SU-DHL-6 (cell line): ENCODE measurements around the gene ZNF512B.

Experiments used
- EZH2phosphoT487 ChIP-seq: fragments of 200-600 bp; sonication (generic), shearing (Covaris generic); conservative IDR thresholded peaks from 2 replicates; pipeline ENCODE4 v1.6.1; 2018; ENCODE audit warnings: mild to moderate bottlenecking, antibody characterized with exemption, low read length, moderate library complexity, mixed read lengths
- TF ChIP-seq, protein P1 (sequence below): fragments of 200-600 bp; sonication (generic); IDR thresholded peaks from one replicate; pipeline ENCODE4 v1.5.1; 2017; ENCODE audit warnings: antibody characterized with exemption, mild to moderate bottlenecking, low read length, moderate library complexity; ENCODE audit not compliant: insufficient read depth, poor library complexity, severe bottlenecking

DNA sequence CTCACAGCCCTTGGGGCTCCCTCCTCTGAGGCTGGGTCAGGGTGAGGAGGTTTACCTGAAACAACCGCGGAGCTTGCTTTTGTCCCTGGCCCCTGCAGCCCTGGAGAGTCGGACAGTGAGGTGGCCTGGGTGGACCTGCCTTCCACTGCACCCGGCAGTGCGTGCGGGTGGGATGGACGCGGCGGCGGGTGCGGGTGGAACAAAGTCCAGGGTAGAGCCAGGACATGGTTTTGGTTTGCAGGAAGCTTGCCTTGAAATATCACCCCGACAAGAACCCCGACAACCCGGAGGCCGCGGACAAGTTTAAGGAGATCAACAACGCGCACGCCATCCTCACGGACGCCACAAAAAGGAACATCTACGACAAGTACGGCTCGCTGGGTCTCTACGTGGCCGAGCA is 40.7 kb downstream of the ZNF512B start:
- TF ChIP-seq, protein P1, sequence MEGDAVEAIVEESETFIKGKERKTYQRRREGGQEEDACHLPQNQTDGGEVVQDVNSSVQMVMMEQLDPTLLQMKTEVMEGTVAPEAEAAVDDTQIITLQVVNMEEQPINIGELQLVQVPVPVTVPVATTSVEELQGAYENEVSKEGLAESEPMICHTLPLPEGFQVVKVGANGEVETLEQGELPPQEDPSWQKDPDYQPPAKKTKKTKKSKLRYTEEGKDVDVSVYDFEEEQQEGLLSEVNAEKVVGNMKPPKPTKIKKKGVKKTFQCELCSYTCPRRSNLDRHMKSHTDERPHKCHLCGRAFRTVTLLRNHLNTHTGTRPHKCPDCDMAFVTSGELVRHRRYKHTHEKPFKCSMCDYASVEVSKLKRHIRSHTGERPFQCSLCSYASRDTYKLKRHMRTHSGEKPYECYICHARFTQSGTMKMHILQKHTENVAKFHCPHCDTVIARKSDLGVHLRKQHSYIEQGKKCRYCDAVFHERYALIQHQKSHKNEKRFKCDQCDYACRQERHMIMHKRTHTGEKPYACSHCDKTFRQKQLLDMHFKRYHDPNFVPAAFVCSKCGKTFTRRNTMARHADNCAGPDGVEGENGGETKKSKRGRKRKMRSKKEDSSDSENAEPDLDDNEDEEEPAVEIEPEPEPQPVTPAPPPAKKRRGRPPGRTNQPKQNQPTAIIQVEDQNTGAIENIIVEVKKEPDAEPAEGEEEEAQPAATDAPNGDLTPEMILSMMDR, result no peak
- TF ChIP-seq EZH2phosphoT487, result no peak
